SJSA1 (cell line): ENCODE results near the gene KLHL15. TPM values are rescaled to one million over a fixed set of nuclear protein-coding genes. Genes with fewer than 3 reads are reported as not detected.
"Not testable (repeated sequence)": the region's sequence is repeated elsewhere in the genome, so short reads cannot be mapped to it uniquely, and the experiment has no call there.

Source experiments
- DNase-seq, 2 experiments: peaks; one replicate each; pipeline ENCODE4 v3.0.0-alpha.2; 2015 to 2020; ENCODE audit warnings: low spot score in 2 of 2, low read depth in 1 of 2
- H3K27ac ChIP-seq: fragments of 250-450 bp; sonication (Bioruptor Pico); 2 replicates; pipeline ENCODE4 v1.5.1; 2020; ENCODE audit warnings: mild to moderate bottlenecking, moderate library complexity
- H3K27me3 ChIP-seq: fragments of 250-450 bp; sonication (Bioruptor Pico); replicated peaks from 2 replicates; pipeline ENCODE4 v1.5.1; 2020; ENCODE audit warnings: mild to moderate bottlenecking, moderate library complexity
- H3K36me3 ChIP-seq: fragments of 250-450 bp; sonication (Bioruptor Pico); 2 replicates; pipeline ENCODE4 v1.5.1; 2020; ENCODE audit warnings: mild to moderate bottlenecking
- H3K4me1 ChIP-seq: fragments of 250-450 bp; sonication (Bioruptor Pico); replicated peaks from 2 replicates; pipeline ENCODE4 v1.6.1; 2021; ENCODE audit warnings: mild to moderate bottlenecking
- H3K4me3 ChIP-seq: fragments of 250-450 bp; sonication (Bioruptor Pico); 2 replicates; pipeline ENCODE4 v1.5.1; 2020; ENCODE audit warnings: mild to moderate bottlenecking
- H3K9me3 ChIP-seq: fragments of 250-450 bp; sonication (Bioruptor Pico); replicated peaks from 2 replicates; pipeline ENCODE4 v1.5.1; 2020; ENCODE audit warnings: mild to moderate bottlenecking
- total RNA-seq: library from RNA; depleted of rRNA; stranded (reverse); fragments of >200 nt; shearing (Covaris generic); gene quantifications from 2 replicates; pipeline ENCODE4 v1.2.3, GENCODE V29; 2014; rRNA removed

KLHL15 gene
- 9.4 and 12.8 TPM in 2 replicates for total RNA-seq

- Histone ChIP-seq H3K4me3 (peak within 1 kb of the TSS; percentile 89), H3K27ac (peak within 1 kb of the TSS; percentile 99), H3K4me1 (peaks cover 5% of the 10 kb centered on the region), H3K9me3 (no peaks in the 10 kb centered on the region), H3K27me3 (no peaks in the 10 kb centered on the region), H3K36me3 (peaks cover 4% of the 10 kb centered on the region; the same call in 1 of the 2 replicates)
- no peak for DNase-seq
Measured at GRCh38 chrX:24027086-24027485, at the start of gene KLHL15. Gene KLHL15 (minus strand): TSS chrX:24027186. CDS start chrX:24006693, 20,493 bp downstream.

- DNase-seq: no peak
- H3K4me3 ChIP-seq: no peak overlapping the region
- no peaks in the 10 kb centered on the region for H3K4me1 ChIP-seq
- H3K9me3 ChIP-seq: no peaks in the 10 kb centered on the region
- no peak overlapping the region for H3K27ac ChIP-seq
- no peaks in the 10 kb centered on the region for H3K27me3 ChIP-seq
- peaks cover 52% of the 10 kb centered on the region for H3K36me3 ChIP-seq
Measured at GRCh38 chrX:24069877-24070276, 42.9 kb upstream of the KLHL15 start.

GRCh38 chrX:24063488-24063887 is 36.5 kb upstream of the KLHL15 start:
- no peaks in the 10 kb centered on the region for H3K27me3 ChIP-seq
- H3K27ac ChIP-seq: no peak overlapping the region
- H3K36me3 ChIP-seq: peaks cover 69% of the 10 kb centered on the region
- H3K9me3 ChIP-seq: no peaks in the 10 kb centered on the region
- DNase-seq: no peak
- H3K4me3 ChIP-seq: no peak overlapping the region
- H3K4me1 ChIP-seq: no peaks in the 10 kb centered on the region

- Histone ChIP-seq H3K27me3 (no peaks in the 10 kb centered on the region), H3K9me3 (no peaks in the 10 kb centered on the region), H3K27ac (peak overlapping the region; percentile 95), H3K4me3 (no peak overlapping the region; the same call in 1 of the 2 replicates), H3K36me3 (peaks cover 24% of the 10 kb centered on the region), H3K4me1 (no peaks in the 10 kb centered on the region)
- DNase-seq: no peak
Measured at GRCh38 chrX:24055043-24055356, 28.0 kb upstream of the KLHL15 start.

- H3K27me3 ChIP-seq: no peaks in the 10 kb centered on the region
- DNase-seq: peak; percentile 85 to 97
- peaks cover 19% of the 10 kb centered on the region for H3K36me3 ChIP-seq
- H3K27ac ChIP-seq: peak within 1 kb of the TSS; percentile 95
- no peaks in the 10 kb centered on the region for H3K4me1 ChIP-seq
- no peak within 1 kb of the TSS; the same call in 1 of the 2 replicates for H3K4me3 ChIP-seq
- H3K9me3 ChIP-seq: no peaks in the 10 kb centered on the region
Measured at GRCh38 chrX:24054182-24055042, 27.4 kb upstream of the KLHL15 start, which contains the start of gene EIF2S3. Gene EIF2S3 (plus strand): TSS chrX:24054956. CDS start chrX:24054969, 13 bp downstream.

DNA sequence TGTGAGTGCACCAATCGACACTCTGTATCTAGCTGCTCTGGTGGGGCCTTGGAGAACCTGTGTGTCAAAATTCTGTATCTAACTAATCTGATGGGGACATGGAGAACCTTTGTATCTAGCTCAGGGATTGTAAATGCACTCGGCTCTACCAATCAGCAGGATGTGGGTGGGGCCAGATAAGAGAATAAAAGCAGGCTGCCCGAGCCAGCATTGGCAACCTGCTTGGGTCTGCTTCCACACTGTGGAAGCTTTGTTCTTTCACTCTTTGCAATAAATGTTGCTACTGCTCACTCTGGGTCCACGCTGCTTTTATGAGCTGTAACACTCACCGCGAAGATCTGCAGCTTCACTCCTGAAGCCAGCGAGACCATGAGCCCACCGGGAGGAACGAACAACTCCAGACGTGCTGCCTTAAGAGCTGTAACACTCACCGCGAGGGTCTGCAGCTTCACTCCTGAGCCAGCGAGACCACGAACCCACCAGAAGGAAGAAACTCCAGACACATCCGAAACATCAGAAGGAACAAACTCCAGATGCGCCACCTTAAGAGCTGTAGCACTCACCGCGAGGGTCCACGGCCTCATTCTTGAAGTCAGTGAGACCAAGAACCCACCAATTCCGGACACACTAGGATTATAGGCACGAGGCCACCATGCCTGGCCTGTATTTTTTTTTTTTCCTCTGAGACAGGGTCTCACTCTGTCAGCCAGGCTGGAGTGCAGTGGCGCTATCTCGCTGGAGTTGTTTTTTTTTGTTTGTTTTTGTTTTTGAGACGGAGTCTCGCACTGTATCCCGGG is 23.7 kb upstream of the KLHL15 start:
- DNase-seq, H3K9me3 ChIP-seq, H3K4me1 ChIP-seq, H3K36me3 ChIP-seq, H3K27ac ChIP-seq, H3K27me3 ChIP-seq, H3K4me3 ChIP-seq: not testable (repeated sequence)

DNA sequence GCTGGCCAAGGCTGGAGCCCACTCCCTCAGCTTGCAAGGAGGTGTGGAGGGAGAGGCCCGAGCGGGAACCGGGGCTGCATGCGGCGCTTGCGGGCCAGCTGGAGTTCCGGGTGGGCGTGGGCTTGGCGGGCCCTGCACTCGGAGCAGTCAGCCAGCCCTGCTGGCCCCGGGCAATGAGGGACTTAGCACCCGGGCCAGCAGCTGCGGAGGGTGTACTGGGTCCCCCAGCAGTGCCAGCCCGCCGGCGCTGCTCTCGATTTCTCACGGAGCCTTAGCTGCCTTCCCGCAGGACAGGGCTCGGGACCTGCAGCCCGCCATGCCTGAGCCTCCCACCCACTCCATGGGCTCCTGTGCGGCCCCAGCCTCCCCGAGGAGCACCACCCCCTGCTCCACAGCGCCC is 22.7 kb upstream of the KLHL15 start:
- not testable (repeated sequence) for H3K4me3 ChIP-seq, DNase-seq, H3K9me3 ChIP-seq, H3K27me3 ChIP-seq, H3K4me1 ChIP-seq, H3K27ac ChIP-seq, H3K36me3 ChIP-seq

- H3K27me3 ChIP-seq, DNase-seq, H3K4me1 ChIP-seq, H3K36me3 ChIP-seq, H3K27ac ChIP-seq, H3K9me3 ChIP-seq, H3K4me3 ChIP-seq: not testable (repeated sequence)
Measured at GRCh38 chrX:24046060-24046459, 19.1 kb upstream of the KLHL15 start.

DNA sequence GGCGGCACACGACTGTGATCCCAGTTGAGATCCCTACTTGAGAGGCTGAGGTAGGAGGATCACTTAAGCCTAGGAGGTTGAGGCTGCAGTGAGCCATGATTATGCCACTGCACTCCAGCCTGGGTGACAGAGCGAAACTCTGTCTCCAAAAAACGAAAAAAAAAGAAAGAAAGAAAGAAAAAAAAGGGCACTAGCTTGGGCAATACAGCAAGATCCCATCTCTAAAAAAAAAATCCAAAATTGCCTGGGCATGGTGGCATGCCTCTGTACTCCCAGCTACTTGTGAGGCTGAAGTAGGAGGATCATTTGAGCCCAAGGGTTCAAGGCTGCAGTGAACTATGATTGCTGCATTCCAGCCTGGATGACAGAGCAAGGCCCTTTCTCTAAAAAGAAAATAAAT is 10.7 kb upstream of the KLHL15 start:
- Histone ChIP-seq H3K27ac (no peak overlapping the region), H3K9me3 (no peaks in the 10 kb centered on the region), H3K27me3 (no peaks in the 10 kb centered on the region), H3K4me1 (no peaks in the 10 kb centered on the region), H3K4me3 (no peak overlapping the region), H3K36me3 (no peaks in the 10 kb centered on the region)
- DNase-seq: no peak

GRCh38 chrX:24034485-24034884 is 7.5 kb upstream of the KLHL15 start:
- DNase-seq: no peak
- no peaks in the 10 kb centered on the region for H3K9me3 ChIP-seq
- H3K4me1 ChIP-seq: no peaks in the 10 kb centered on the region
- no peak overlapping the region for H3K4me3 ChIP-seq
- no peaks in the 10 kb centered on the region for H3K36me3 ChIP-seq
- H3K27me3 ChIP-seq: no peaks in the 10 kb centered on the region
- H3K27ac ChIP-seq: no peak overlapping the region

- Histone ChIP-seq H3K9me3 (no peaks in the 10 kb centered on the region), H3K4me3 (no peak overlapping the region), H3K4me1 (peaks cover 5% of the 10 kb centered on the region), H3K27ac (no peak overlapping the region), H3K36me3 (no peaks in the 10 kb centered on the region), H3K27me3 (no peaks in the 10 kb centered on the region)
- DNase-seq: no peak
Measured at GRCh38 chrX:24030597-24030996, 3.6 kb upstream of the KLHL15 start.

- H3K36me3 ChIP-seq: peaks cover 4% of the 10 kb centered on the region; the same call in 1 of the 2 replicates
- H3K4me1 ChIP-seq: peaks cover 5% of the 10 kb centered on the region
- no peak for DNase-seq
- H3K27me3 ChIP-seq: no peaks in the 10 kb centered on the region
- H3K27ac ChIP-seq: no peak overlapping the region
- no peak overlapping the region for H3K4me3 ChIP-seq
- no peaks in the 10 kb centered on the region for H3K9me3 ChIP-seq
Measured at GRCh38 chrX:24027985-24028384, 999 bp upstream of the KLHL15 start.

GRCh38 chrX:24026432-24026831 is 554 bp downstream of the KLHL15 start:
- H3K36me3 ChIP-seq: peaks cover 4% of the 10 kb centered on the region; the same call in 1 of the 2 replicates
- peak in 1 of 2 experiments; percentile 4 for DNase-seq
- H3K27ac ChIP-seq: peak overlapping the region; percentile 99
- no peaks in the 10 kb centered on the region for H3K9me3 ChIP-seq
- H3K27me3 ChIP-seq: no peaks in the 10 kb centered on the region
- H3K4me3 ChIP-seq: peak overlapping the region; percentile 89
- peaks cover 5% of the 10 kb centered on the region for H3K4me1 ChIP-seq
